MG63 (cell line): Measurements from ENCODE around the gene ARHGAP6. TPM values are rescaled to one million over a fixed set of nuclear protein-coding genes. Genes with fewer than 3 reads are reported as not detected.

Experiments
- DNase-seq: peaks from one replicate; pipeline ENCODE4 v3.0.0-alpha.2; 2020
- H3K27me3 ChIP-seq: fragments of 250-450 bp; sonication (Bioruptor Pico); 2 replicates; pipeline ENCODE4 v1.5.1; 2020; ENCODE audit warnings: mild to moderate bottlenecking, moderate library complexity
- H3K36me3 ChIP-seq: fragments of 250-450 bp; sonication (Bioruptor Pico); 2 replicates; pipeline ENCODE4 v1.5.1; 2020; ENCODE audit warnings: mild to moderate bottlenecking, moderate library complexity
- H3K4me3 ChIP-seq: fragments of 250-450 bp; sonication (Bioruptor Pico); 2 replicates; pipeline ENCODE4 v1.5.1; 2020; ENCODE audit warnings: mild to moderate bottlenecking, moderate library complexity
- H3K9me3 ChIP-seq: fragments of 250-450 bp; sonication (Bioruptor Pico); 2 replicates; pipeline ENCODE4 v1.5.1; 2020; ENCODE audit warnings: mild to moderate bottlenecking, moderate library complexity
- total RNA-seq: library from RNA; depleted of rRNA; stranded (reverse); fragments of >200 nt; shearing (Covaris generic); gene quantifications from 2 replicates; pipeline ENCODE4 v1.2.3, GENCODE V29; 2014; ENCODE audit warnings: low replicate concordance; rRNA removed

ARHGAP6 gene
- total RNA-seq, 1 experiment from 2014 or later, result 0.10 TPM

- DNase-seq, result no peak
- Histone ChIP-seq H3K9me3 (peaks cover 3% of the 10 kb centered on the region; the same call in 1 of the 2 replicates), H3K27me3 (no peaks in the 10 kb centered on the region), H3K4me3 (no peak overlapping the region), H3K36me3 (peaks cover 16% of the 10 kb centered on the region)
Measured at GRCh38 chrX:11108253-11108941, 557.3 kb downstream of the ARHGAP6 start.

GRCh38 chrX:11105080-11105479, 560.6 kb downstream of the ARHGAP6 start:
- DNase-seq, result peak; percentile 44
- H3K36me3 ChIP-seq, result peaks cover 15% of the 10 kb centered on the region
- H3K4me3 ChIP-seq, result no peak overlapping the region
- no peaks in the 10 kb centered on the region for H3K27me3 ChIP-seq
- H3K9me3 ChIP-seq, result peaks cover 6% of the 10 kb centered on the region

- peaks cover 15% of the 10 kb centered on the region for H3K36me3 ChIP-seq
- no peaks in the 10 kb centered on the region for H3K27me3 ChIP-seq
- peaks cover 3% of the 10 kb centered on the region; the same call in 1 of the 2 replicates for H3K9me3 ChIP-seq
- no peak overlapping the region for H3K4me3 ChIP-seq
- DNase-seq, result no peak
Measured at GRCh38 chrX:11103751-11104150, 562.0 kb downstream of the ARHGAP6 start.

- Histone ChIP-seq H3K27me3 (no peaks in the 10 kb centered on the region), H3K4me3 (no peak overlapping the region)
- no peak for DNase-seq
Measured at GRCh38 chrX:11103006-11103405, 562.7 kb downstream of the ARHGAP6 start.

GRCh38 chrX:11100281-11101035, 565.3 kb downstream of the ARHGAP6 start:
- Histone ChIP-seq H3K4me3 (no peak overlapping the region), H3K36me3 (peaks cover 12% of the 10 kb centered on the region)
- DNase-seq, result peak; percentile 39

More at GRCh38 chrX:11103006-11103405, 562.7 kb downstream of the ARHGAP6 start:
- H3K9me3 ChIP-seq, result peaks cover 3% of the 10 kb centered on the region; the same call in 1 of the 2 replicates
- H3K36me3 ChIP-seq, result peaks cover 15% of the 10 kb centered on the region

GRCh38 chrX:11099465-11099864, 566.3 kb downstream of the ARHGAP6 start:
- H3K27me3 ChIP-seq, result no peaks in the 10 kb centered on the region
- peaks cover 3% of the 10 kb centered on the region; the same call in 1 of the 2 replicates for H3K9me3 ChIP-seq
- H3K36me3 ChIP-seq, result peaks cover 11% of the 10 kb centered on the region
- no peak overlapping the region for H3K4me3 ChIP-seq
- no peak for DNase-seq

More at GRCh38 chrX:11100281-11101035, 565.3 kb downstream of the ARHGAP6 start:
- Histone ChIP-seq H3K9me3 (peaks cover 3% of the 10 kb centered on the region; the same call in 1 of the 2 replicates), H3K27me3 (no peaks in the 10 kb centered on the region)

- peaks cover 11% of the 10 kb centered on the region for H3K36me3 ChIP-seq
- H3K9me3 ChIP-seq, result peaks cover 3% of the 10 kb centered on the region; the same call in 1 of the 2 replicates
- H3K27me3 ChIP-seq, result no peaks in the 10 kb centered on the region
- no peak for DNase-seq
- H3K4me3 ChIP-seq, result no peak overlapping the region
Measured at GRCh38 chrX:11097933-11098332, 567.8 kb downstream of the ARHGAP6 start.

GRCh38 chrX:11089802-11090201, 575.9 kb downstream of the ARHGAP6 start:
- Histone ChIP-seq H3K36me3 (no peaks in the 10 kb centered on the region), H3K9me3 (no peaks in the 10 kb centered on the region; the same call in none of the 2 replicates), H3K27me3 (no peaks in the 10 kb centered on the region), H3K4me3 (no peak overlapping the region)
- no peak for DNase-seq

Other genes starting within 250 kb of the ARHGAP6 start
- 33.9 and 36.5 TPM in 2 replicates for gene MSL3, start 92.3 kb upstream of the ARHGAP6 start, total RNA-seq